Stimulated activated CD8-positive, alpha-beta memory T cell treated with anti-CD3 and anti-CD28 coated beads, Interleukin-12 subunit alpha, Interleukin-12 subunit beta, amount 100 ng/mL, for 4 hours (primary cell): ENCODE measurements around the gene ASCL3.
"Not testable (repeated sequence)": the region's sequence is repeated elsewhere in the genome, so short reads cannot be mapped to it uniquely, and the experiment has no call there.

Experiments
- DNase-seq: peaks from one replicate; pipeline ENCODE4 v3.0.0-alpha.2; 2020; ENCODE audit warnings: low read depth

ASCL3 gene

GRCh38 chr11:8910649-8911026 lies 32.2 kb downstream of the ASCL3 start:
- no peak for DNase-seq

GRCh38 chr11:8908099-8908498 lies 34.7 kb downstream of the ASCL3 start:
- no peak for DNase-seq

- no peak for DNase-seq
Observed at GRCh38 chr11:8907116-8907515, 35.7 kb downstream of the ASCL3 start.

GRCh38 chr11:8905528-8906165 lies 37.2 kb downstream of the ASCL3 start:
- DNase-seq: no peak

GRCh38 chr11:8899119-8899753 lies 43.6 kb downstream of the ASCL3 start:
- DNase-seq: no peak

- not testable (repeated sequence) for DNase-seq
Observed at GRCh38 chr11:8891185-8891584, 51.6 kb downstream of the ASCL3 start.
